Testis (tissue), 2 donors: ENCODE data around the gene IZUMO4.

ENCODE experiments used
- CTCF ChIP-seq, 3 experiments: fragments of 450-650 bp in 2 of 3; fragments of 200-600 bp in 1 of 3; sonication (generic) in 1 of 3; IDR thresholded peaks; one replicate each; pipeline ENCODE4 v1.5.1; 2016 to 2019; ENCODE audit warnings: antibody characterized with exemption in 3 of 3, mild to moderate bottlenecking in 2 of 3, moderate library complexity in 1 of 3
- POLR2A ChIP-seq: fragments of 450-650 bp; IDR thresholded peaks from one replicate; pipeline ENCODE4 v1.6.1; 2017; ENCODE audit warnings: antibody characterized with exemption, mild to moderate bottlenecking, moderate library complexity

- no peak for TF ChIP-seq POLR2A
- TF ChIP-seq CTCF (IDR thresholded peaks at IDR 0.05): no peak
These were observed 4.0 kb downstream of the IZUMO4 start for GRCh38 chr19:2100719-2101061.
